Measurements from ENCODE around the gene ZNF618. TPM values are rescaled to one million over a fixed set of nuclear protein-coding genes. Genes with fewer than 3 reads are reported as not detected.

ZNF618 gene
- total RNA-seq, 2 experiments from 2014 or later = not detected

GRCh38 chr9:114016101-114016500, 140.0 kb downstream of the ZNF618 start:
- CTCF ChIA-PET (ENCODE audit: unreplicated experiment) = no interaction called here

GRCh38 chr9:114016629-114017423, 140.7 kb downstream of the ZNF618 start:
- no peak overlapping the region for H3K27ac ChIP-seq (ENCODE audit: low read depth, low read length, poor library complexity, severe bottlenecking)
- H3K36me3 ChIP-seq (ENCODE audit: insufficient read depth, low read length) = no peaks in the 10 kb centered on the region
- no TSS peak for BruUV-seq (replicated peaks)
- H2AFZ ChIP-seq (ENCODE audit: low read length) = no peak overlapping the region
- ChIA-PET CTCF (ENCODE audit: unreplicated experiment) (interaction anchor here (0.5 kb wide), 1 partner anchor 227 kb away, joined by 3 read pairs; no protein-coding TSS in a partner anchor), POLR2A (interaction anchor here (0.5 to 1.3 kb wide), 2 partner anchors 13 to 53 kb away, joined by 3 to 6 read pairs; no protein-coding TSS in a partner anchor)
- no peak for TF ChIP-seq EZH2phosphoT487 (IDR thresholded peaks at IDR 0.05; ENCODE audit: borderline replicate concordance, low read depth, low read length)
- no peak for TF ChIP-seq CTCF (conservative IDR thresholded peaks at IDR 0.05; ENCODE audit: low read length)
- H4K20me1 ChIP-seq (ENCODE audit: insufficient read depth, low read length) = no peaks in the 10 kb centered on the region
- no peaks in the 10 kb centered on the region for H3K4me1 ChIP-seq (ENCODE audit: insufficient read depth, low read length, poor library complexity, severe bottlenecking)
- no peak for DNase-seq (ENCODE audit: low spot score)
- no peaks in the 10 kb centered on the region for H3K9me2 ChIP-seq (ENCODE audit: insufficient read depth, low read length)
- H3K79me2 ChIP-seq (ENCODE audit: insufficient read depth, low read depth, low read length) = no peaks in the 10 kb centered on the region
- no peaks in the 10 kb centered on the region for H3K9me3 ChIP-seq (ENCODE audit: low read length)
- intact Hi-C loops (cut with micrococcal nuclease; ENCODE audit: unreplicated experiment) = no loop called here
- H3K4me2 ChIP-seq (ENCODE audit: low read length) = no peak overlapping the region
- H3K4me3 ChIP-seq (ENCODE audit: low read depth, low read length, poor library complexity, severe bottlenecking) = no peak overlapping the region

More at GRCh38 chr9:114016101-114016500, 140.0 kb downstream of the ZNF618 start:
- TF ChIP-seq EZH2phosphoT487 (IDR thresholded peaks at IDR 0.05; ENCODE audit: borderline replicate concordance, low read depth, low read length) = no peak
- TF ChIP-seq CTCF (conservative IDR thresholded peaks at IDR 0.05; ENCODE audit: low read length) = no peak
- BruUV-seq (replicated peaks) = no TSS peak
- POLR2A ChIA-PET = interaction anchor here (0.5 kb wide), 1 partner anchor 52 kb away, joined by 6 read pairs; no protein-coding TSS in a partner anchor
- Histone ChIP-seq H3K9me2 (ENCODE audit: insufficient read depth, low read length) (no peaks in the 10 kb centered on the region), H3K4me3 (ENCODE audit: low read depth, low read length, poor library complexity, severe bottlenecking) (no peak overlapping the region), H3K9me3 (ENCODE audit: low read length) (no peaks in the 10 kb centered on the region), H2AFZ (ENCODE audit: low read length) (no peak overlapping the region), H3K4me2 (ENCODE audit: low read length) (no peak overlapping the region), H4K20me1 (ENCODE audit: insufficient read depth, low read length) (no peaks in the 10 kb centered on the region), H3K36me3 (ENCODE audit: insufficient read depth, low read length) (no peaks in the 10 kb centered on the region), H3K4me1 (ENCODE audit: insufficient read depth, low read length, poor library complexity, severe bottlenecking) (no peaks in the 10 kb centered on the region), H3K79me2 (ENCODE audit: insufficient read depth, low read depth, low read length) (no peaks in the 10 kb centered on the region), H3K27ac (ENCODE audit: low read depth, low read length, poor library complexity, severe bottlenecking) (no peak overlapping the region)
- intact Hi-C loops (cut with micrococcal nuclease; ENCODE audit: unreplicated experiment) = no loop called here
- DNase-seq (ENCODE audit: low spot score) = no peak
